Measurements from ENCODE around the gene CUBN. TPM values are rescaled to one million over a fixed set of nuclear protein-coding genes. Genes with fewer than 3 reads are reported as not detected.

Gene CUBN
- total and polyA plus RNA-seq, 3 experiments from 2014 or later = 0.73 to 0.92 (median 0.83) TPM

- H3K9me3 Mint-ChIP-seq = peaks cover 12 to 19% (median 15%) of the 10 kb centered on the region in 5 donors
- DNase-seq = no peak
- CTCF ChIA-PET = interaction anchor here (1.4 kb wide), 1 partner anchor 410 kb away, joined by 4 read pairs; no protein-coding TSS in a partner anchor
- H3K27ac Mint-ChIP-seq = peak overlapping the region in 1 of 8 donors; percentile 43
- peaks cover 0 to 14% of the 10 kb centered on the region in 2 donors for H3K27me3 Mint-ChIP-seq
- no peak overlapping the region for H3K4me3 ChIP-seq (ENCODE audit: low read length)
- H3K4me1 ChIP-seq (ENCODE audit: insufficient read depth, low read length) = peaks cover 24% of the 10 kb centered on the region
- peaks cover 7% of the 10 kb centered on the region for H3K9me3 ChIP-seq (ENCODE audit: low read length)
- no peaks in the 10 kb centered on the region for H3K36me3 ChIP-seq (ENCODE audit: insufficient read depth, low read length)
- H3K4me3 Mint-ChIP-seq = peak overlapping the region in 1 of 7 donors; percentile 63
- H3K27me3 ChIP-seq (ENCODE audit: insufficient read depth, low read length, poor library complexity, severe bottlenecking) = no peaks in the 10 kb centered on the region
- no peak overlapping the region for H3K27ac ChIP-seq (ENCODE audit: low read depth, low read length)
- H3K36me3 Mint-ChIP-seq = peaks cover 12 to 29% (median 17%) of the 10 kb centered on the region in 3 donors
- POLR2A ChIA-PET = no interaction called here
- H3K4me1 Mint-ChIP-seq = peaks cover 27 to 35% (median 30%) of the 10 kb centered on the region in 3 donors
These were observed 309.6 kb downstream of the CUBN start for GRCh38 chr10:16820018-16820417.

GRCh38 chr10:16819436-16819835 lies 310.2 kb downstream of the CUBN start:
- no peak overlapping the region for H3K4me3 ChIP-seq (ENCODE audit: low read length)
- peaks cover 11 to 32% (median 17%) of the 10 kb centered on the region in 3 donors for H3K36me3 Mint-ChIP-seq
- peaks cover 12 to 19% (median 15%) of the 10 kb centered on the region in 5 donors for H3K9me3 Mint-ChIP-seq
- no peaks in the 10 kb centered on the region for H3K36me3 ChIP-seq (ENCODE audit: insufficient read depth, low read length)
- H3K27me3 ChIP-seq (ENCODE audit: insufficient read depth, low read length, poor library complexity, severe bottlenecking) = no peaks in the 10 kb centered on the region
- H3K27ac Mint-ChIP-seq = peak overlapping the region in 4 of 8 donors; percentile 0 to 50 (median 21)
- ChIA-PET CTCF (interaction anchor here (1.4 kb wide), 1 partner anchor 411 kb away, joined by 4 read pairs; no protein-coding TSS in a partner anchor), POLR2A (no interaction called here)
- H3K4me3 Mint-ChIP-seq = peak overlapping the region in 5 of 7 donors; percentile 0 to 63 (median 13)
- H3K27ac ChIP-seq (ENCODE audit: low read depth, low read length) = no peak overlapping the region
- peaks cover 29% of the 10 kb centered on the region for H3K4me1 ChIP-seq (ENCODE audit: insufficient read depth, low read length)
- DNase-seq = no peak
- peaks cover 7% of the 10 kb centered on the region for H3K9me3 ChIP-seq (ENCODE audit: low read length)
- peaks cover 0 to 14% of the 10 kb centered on the region in 2 donors for H3K27me3 Mint-ChIP-seq
- H3K4me1 Mint-ChIP-seq = peaks cover 30 to 41% (median 36%) of the 10 kb centered on the region in 3 donors

GRCh38 chr10:16819026-16819425 lies 310.6 kb downstream of the CUBN start:
- H3K27ac ChIP-seq (ENCODE audit: low read depth, low read length) = no peak overlapping the region
- H3K36me3 ChIP-seq (ENCODE audit: insufficient read depth, low read length) = no peaks in the 10 kb centered on the region
- peaks cover 11 to 33% (median 17%) of the 10 kb centered on the region in 3 donors for H3K36me3 Mint-ChIP-seq
- peaks cover 0 to 14% of the 10 kb centered on the region in 2 donors for H3K27me3 Mint-ChIP-seq
- ChIA-PET POLR2A (no interaction called here), CTCF (no interaction called here)
- H3K4me3 ChIP-seq (ENCODE audit: low read length) = no peak overlapping the region
- H3K4me3 Mint-ChIP-seq = peak overlapping the region in 5 of 7 donors; percentile 0 to 97 (median 17)
- H3K27ac Mint-ChIP-seq = peak overlapping the region in 4 of 8 donors; percentile 0 to 50 (median 21)
- no peaks in the 10 kb centered on the region for H3K27me3 ChIP-seq (ENCODE audit: insufficient read depth, low read length, poor library complexity, severe bottlenecking)
- H3K9me3 ChIP-seq (ENCODE audit: low read length) = peaks cover 7% of the 10 kb centered on the region
- no peak for DNase-seq
- H3K4me1 Mint-ChIP-seq = peaks cover 31 to 43% (median 38%) of the 10 kb centered on the region in 3 donors
- H3K9me3 Mint-ChIP-seq = peaks cover 12 to 19% (median 15%) of the 10 kb centered on the region in 5 donors
- H3K4me1 ChIP-seq (ENCODE audit: insufficient read depth, low read length) = peaks cover 29% of the 10 kb centered on the region

- H3K9me3 Mint-ChIP-seq = peaks cover 8 to 12% (median 10%) of the 10 kb centered on the region in 5 donors
- H3K4me3 ChIP-seq (ENCODE audit: low read length) = peak within 1 kb of the TSS; percentile 90
- peaks cover 36 to 55% (median 48%) of the 10 kb centered on the region in 3 donors for H3K4me1 Mint-ChIP-seq
- DNase-seq = peak; percentile 100
- peak within 1 kb of the TSS; percentile 82 to 97 (median 96) for H3K27ac Mint-ChIP-seq
- H3K36me3 ChIP-seq (ENCODE audit: insufficient read depth, low read length) = no peaks in the 10 kb centered on the region
- peaks cover 6 to 33% (median 10%) of the 10 kb centered on the region in 3 donors for H3K36me3 Mint-ChIP-seq
- H3K4me3 Mint-ChIP-seq = peak within 1 kb of the TSS; percentile 82 to 97 (median 94)
- ChIA-PET CTCF (interaction anchor here (0.9 to 2.1 kb wide), 10 partner anchors 10 to 955 kb away, joined by 3 to 19 read pairs (median 4); no protein-coding TSS in a partner anchor), POLR2A (interaction anchor here (0.8 to 2.5 kb wide), 4 partner anchors 8 to 413 kb away, joined by 3 to 32 read pairs (median 4); partner anchors contain the start of gene TRDMT1)
- no peaks in the 10 kb centered on the region for H3K27me3 ChIP-seq (ENCODE audit: insufficient read depth, low read length, poor library complexity, severe bottlenecking)
- peaks cover 5% of the 10 kb centered on the region for H3K9me3 ChIP-seq (ENCODE audit: low read length)
- peaks cover 29% of the 10 kb centered on the region for H3K4me1 ChIP-seq (ENCODE audit: insufficient read depth, low read length)
- peaks cover 0 to 10% of the 10 kb centered on the region in 2 donors for H3K27me3 Mint-ChIP-seq
- peak within 1 kb of the TSS; percentile 91 for H3K27ac ChIP-seq (ENCODE audit: low read depth, low read length)
These were observed 312.2 kb downstream of the CUBN start, which contains the start of gene RSU1 for GRCh38 chr10:16817125-16818019. Gene RSU1, minus strand, starts transcription at chr10:16817424. Its CDS starts 343 bp downstream, at chr10:16817081.

GRCh38 chr10:16816830-16817124 lies 312.8 kb downstream of the CUBN start:
- Histone ChIP-seq H3K4me3 (ENCODE audit: low read length) (peak overlapping the region; percentile 86), H3K4me1 (ENCODE audit: insufficient read depth, low read length) (peaks cover 29% of the 10 kb centered on the region), H3K9me3 (ENCODE audit: low read length) (no peaks in the 10 kb centered on the region), H3K36me3 (ENCODE audit: insufficient read depth, low read length) (no peaks in the 10 kb centered on the region), H3K27me3 (ENCODE audit: insufficient read depth, low read length, poor library complexity, severe bottlenecking) (no peaks in the 10 kb centered on the region), H3K27ac (ENCODE audit: low read depth, low read length) (peak overlapping the region; percentile 91)
- ChIA-PET CTCF (interaction anchor here (0.9 to 2.1 kb wide), 8 partner anchors 10 to 955 kb away, joined by 3 to 19 read pairs (median 4); no protein-coding TSS in a partner anchor), POLR2A (interaction anchor here (1.0 to 2.5 kb wide), 2 partner anchors 8 to 413 kb away, joined by 4 to 32 read pairs; no protein-coding TSS in a partner anchor)
- Mint-ChIP-seq H3K27ac (peak overlapping the region; percentile 82 to 97 (median 96)), H3K27me3 (peaks cover 0 to 7% of the 10 kb centered on the region in 2 donors), H3K9me3 (peaks cover 3 to 6% (median 4%) of the 10 kb centered on the region in 5 donors), H3K4me1 (peaks cover 38 to 59% (median 52%) of the 10 kb centered on the region in 3 donors), H3K36me3 (peaks cover 3 to 30% (median 4%) of the 10 kb centered on the region in 3 donors), H3K4me3 (peak overlapping the region; percentile 82 to 97 (median 94))
- no peak for DNase-seq

GRCh38 chr10:16816171-16816570 lies 313.4 kb downstream of the CUBN start:
- Histone ChIP-seq H3K4me1 (ENCODE audit: insufficient read depth, low read length) (peaks cover 29% of the 10 kb centered on the region), H3K27me3 (ENCODE audit: insufficient read depth, low read length, poor library complexity, severe bottlenecking) (no peaks in the 10 kb centered on the region), H3K9me3 (ENCODE audit: low read length) (no peaks in the 10 kb centered on the region), H3K36me3 (ENCODE audit: insufficient read depth, low read length) (no peaks in the 10 kb centered on the region), H3K27ac (ENCODE audit: low read depth, low read length) (no peak overlapping the region), H3K4me3 (ENCODE audit: low read length) (peak overlapping the region; percentile 86)
- peak overlapping the region; percentile 82 to 97 (median 94) for H3K4me3 Mint-ChIP-seq
- peaks cover 0 to 3% (median 0%) of the 10 kb centered on the region in 5 donors for H3K9me3 Mint-ChIP-seq
- peak overlapping the region; percentile 54 to 97 (median 82) for H3K27ac Mint-ChIP-seq
- peaks cover 0 to 33% (median 3%) of the 10 kb centered on the region in 3 donors for H3K36me3 Mint-ChIP-seq
- DNase-seq = no peak
- peaks cover 0 to 7% of the 10 kb centered on the region in 2 donors for H3K27me3 Mint-ChIP-seq
- H3K4me1 Mint-ChIP-seq = peaks cover 44 to 65% (median 56%) of the 10 kb centered on the region in 3 donors
- CTCF ChIA-PET = interaction anchor here (1.3 to 2.1 kb wide), 4 partner anchors 21 to 414 kb away, joined by 3 to 8 read pairs (median 6); no protein-coding TSS in a partner anchor
- POLR2A ChIA-PET = interaction anchor here (2.5 kb wide), 1 partner anchor 414 kb away, joined by 32 read pairs; no protein-coding TSS in a partner anchor

GRCh38 chr10:16814012-16814411 lies 315.6 kb downstream of the CUBN start:
- peak overlapping the region in 2 of 8 donors; percentile 21 to 40 for H3K27ac Mint-ChIP-seq
- no peaks in the 10 kb centered on the region for H3K9me3 Mint-ChIP-seq
- peaks cover 0 to 5% of the 10 kb centered on the region in 2 donors for H3K27me3 Mint-ChIP-seq
- H3K4me1 Mint-ChIP-seq = peaks cover 48 to 79% (median 72%) of the 10 kb centered on the region in 3 donors
- ChIA-PET CTCF (interaction anchor here (1.2 kb wide), 3 partner anchors 36 to 912 kb away, joined by 3 to 7 read pairs (median 3); no protein-coding TSS in a partner anchor), POLR2A (no interaction called here)
- no peak overlapping the region for H3K4me3 ChIP-seq (ENCODE audit: low read length)
- peak overlapping the region in 2 of 7 donors; percentile 26 to 56 for H3K4me3 Mint-ChIP-seq
- H3K36me3 ChIP-seq (ENCODE audit: insufficient read depth, low read length) = no peaks in the 10 kb centered on the region
- peaks cover 0 to 44% (median 3%) of the 10 kb centered on the region in 3 donors for H3K36me3 Mint-ChIP-seq
- no peak overlapping the region for H3K27ac ChIP-seq (ENCODE audit: low read depth, low read length)
- peaks cover 29% of the 10 kb centered on the region for H3K4me1 ChIP-seq (ENCODE audit: insufficient read depth, low read length)
- DNase-seq = no peak
- no peaks in the 10 kb centered on the region for H3K27me3 ChIP-seq (ENCODE audit: insufficient read depth, low read length, poor library complexity, severe bottlenecking)
- H3K9me3 ChIP-seq (ENCODE audit: low read length) = no peaks in the 10 kb centered on the region
